Heart right ventricle (tissue), 16 donors: ENCODE measurements around the gene CAGE1. TPM values are rescaled to one million over a fixed set of nuclear protein-coding genes. Genes with fewer than 3 reads are reported as not detected.
A peak's percentile ranks its signal among the peaks of the same experiment; 100 is the strongest.

Experiments used
- ATAC-seq, 8 donors: fragments of 200-7000 bp; cut with Tn5 transposase; one replicate each; pipeline ENCODE4 v1.9.1; 2020; ENCODE audit warnings: mild to moderate bottlenecking in 8 of 8, moderate library complexity in 8 of 8, moderate number of reproducible peaks in 1 of 8
- DNase-seq, 2 donors: peaks; one replicate each; pipeline ENCODE4 v3.0.0-alpha.2; 2020
- H3K27ac ChIP-seq, 10 donors: fragments of 200-600 bp; sonication (generic) in 2 of 10; one replicate each; pipeline versions ENCODE4 v1.5.0 to v1.8.0; 2020 to 2022; ENCODE audit warnings: mild to moderate bottlenecking in 3 of 10
- H3K27me3 ChIP-seq, 7 donors: fragments of 200-600 bp; one replicate each; pipeline ENCODE4 v1.8.0; 2021 to 2022; ENCODE audit warnings: mild to moderate bottlenecking in 2 of 7
- H3K36me3 ChIP-seq, 9 donors: fragments of 200-600 bp; sonication (generic) in 1 of 9; one replicate each; pipeline versions ENCODE4 v1.5.0 to v1.8.0; 2020 to 2022; ENCODE audit warnings: mild to moderate bottlenecking in 2 of 9
- H3K4me1 ChIP-seq, 9 donors: fragments of 200-600 bp; sonication (generic) in 1 of 9; one replicate each; pipeline versions ENCODE4 v1.5.0 to v1.8.0; 2020 to 2022; ENCODE audit warnings: mild to moderate bottlenecking in 4 of 9
- H3K4me3 ChIP-seq, 10 donors: fragments of 200-600 bp; sonication (generic) in 2 of 10; one replicate each; pipeline versions ENCODE4 v1.5.0 to v1.8.0; 2020 to 2022; ENCODE audit warnings: mild to moderate bottlenecking in 7 of 10, moderate library complexity in 2 of 10
- H3K9me3 ChIP-seq, 11 donors: fragments of 200-600 bp in 10 of 11; sonication (generic) in 2 of 11; one replicate each; pipeline versions ENCODE4 v1.5.0 to v1.8.0; 2013 to 2022; ENCODE audit warnings: mild to moderate bottlenecking in 2 of 11, control low read depth in 1 of 11, moderate library complexity in 1 of 11
- WGBS, 2 donors: extraction: QIAGEN DNeasy Blood & Tissue Kit; methylation state at CpG; one replicate each; pipeline ENCODE4 v1.1.7; 2013; ENCODE audit warnings: inconsistent platforms in 1 of 2; 5-methylcytosine and 5-hydroxymethylcytosine counted together
- intact Hi-C, 10 donors: fragments of 100-400 bp; cut with DNase I; formaldehyde crosslinking; loops; one replicate each; pipeline versions ENCODE4 v1.11.1 to v1.14.2; 2022
- long read RNA-seq, 3 donors: library from polyadenylated mRNA; unstranded; transcript quantifications; one replicate each; pipeline ENCODE4 v2.0.0, GENCODE V29; 2020 to 2021
- polyA plus RNA-seq, 2 donors: library from polyadenylated mRNA; stranded (reverse); fragments of 200-250 nt; gene quantifications; one replicate each; pipeline ENCODE4 v1.2.3, GENCODE V29; 2013
- total RNA-seq, 10 donors: library from RNA; stranded (reverse); fragmentation: NEBNext Ultra II Directional in 3 of 10; extraction: Animal tissue kit (Norgen Biotek cat#: 25700) in 3 of 10; gene quantifications; one replicate each; pipeline versions ENCODE4 v1.2.1 to v1.2.4, GENCODE V29; 2021 to 2023
- TF ChIP-seq, protein P1 (sequence below), 9 donors: fragments of 200-600 bp; sonication (generic) in 2 of 9; IDR thresholded peaks; one replicate each; pipeline versions ENCODE4 v1.5.0 to v1.8.0; 2021 to 2022; ENCODE audit warnings: antibody characterized with exemption in 9 of 9, mild to moderate bottlenecking in 5 of 9, moderate library complexity in 1 of 9
- donor health status: Arrhythmogenic right ventricular cardiomyopathy.
- donor health status: ischemic (EF 13 %, LVEDD 7.1; RV severe dilation, severe dysfunction).
- donor health status: healthy with polysubstance abuse.
- donor health status: DM: no; HTN: yes; CAD: no.
- donor health status: DM: no; HTN: no; CAD: no.
- donor health status: ischemic (EF 25% LVEDD 6.9; RV normal size, moderate dysfunction).
- donor health status: ischemic (EF 25% LVEDD 5.7; RV mildly dilated, moderate dysfunction).
- donor health status: healthy.
- donor health status: DM: yes; HTN: yes; CAD: no.
- donor health status: Ischemic cardiomyopathy.
- donor health status: ischemic (EF 35%, LVEDD 5.7; RV mildly dilated, moderate dysfunction).
- donor health status: nonischemic (EF 11% LVEDD 7.7; RV severe dilation, severe dysfunction).
- donor health status: DM: yes; HTN: yes; CAD: no.
- donor health status: PGD.
- donor health status: ischemic (EF 29% LVEDD 5.4; RV normal size, mild dysfunction).
- donor health status: nonischemic (EF 23%, LVEDD 6.1; RV moderate dilation, normal function).

The CAGE1 gene
- total RNA-seq, result under 1 TPM in 2 of 10 donors, not detected in 8; 0.08 to 0.32 TPM
- polyA plus RNA-seq, result not detected
- long read RNA-seq, donor 1, result 0 reads
- long read RNA-seq, donor 2, result 0 reads
- long read RNA-seq, donor 3, result 0 reads

- intact Hi-C loops, result loop anchor here in 8 of 10 donors (2.0 to 10.0 kb wide), 7 partner anchors 65 to 277 kb away; partner anchors contain the start of gene SSR1 (in 7 of the 8)
- ATAC-seq, result peak; percentile 99 to 100 (median 100)
- TF ChIP-seq, protein P1, sequence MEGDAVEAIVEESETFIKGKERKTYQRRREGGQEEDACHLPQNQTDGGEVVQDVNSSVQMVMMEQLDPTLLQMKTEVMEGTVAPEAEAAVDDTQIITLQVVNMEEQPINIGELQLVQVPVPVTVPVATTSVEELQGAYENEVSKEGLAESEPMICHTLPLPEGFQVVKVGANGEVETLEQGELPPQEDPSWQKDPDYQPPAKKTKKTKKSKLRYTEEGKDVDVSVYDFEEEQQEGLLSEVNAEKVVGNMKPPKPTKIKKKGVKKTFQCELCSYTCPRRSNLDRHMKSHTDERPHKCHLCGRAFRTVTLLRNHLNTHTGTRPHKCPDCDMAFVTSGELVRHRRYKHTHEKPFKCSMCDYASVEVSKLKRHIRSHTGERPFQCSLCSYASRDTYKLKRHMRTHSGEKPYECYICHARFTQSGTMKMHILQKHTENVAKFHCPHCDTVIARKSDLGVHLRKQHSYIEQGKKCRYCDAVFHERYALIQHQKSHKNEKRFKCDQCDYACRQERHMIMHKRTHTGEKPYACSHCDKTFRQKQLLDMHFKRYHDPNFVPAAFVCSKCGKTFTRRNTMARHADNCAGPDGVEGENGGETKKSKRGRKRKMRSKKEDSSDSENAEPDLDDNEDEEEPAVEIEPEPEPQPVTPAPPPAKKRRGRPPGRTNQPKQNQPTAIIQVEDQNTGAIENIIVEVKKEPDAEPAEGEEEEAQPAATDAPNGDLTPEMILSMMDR (IDR thresholded peaks at IDR 0.05), result peak in 5 of 9 donors; percentile 15 to 39 (median 31)
- Histone ChIP-seq H3K4me1 (peaks cover 3 to 28% (median 22%) of the 10 kb centered on the region in 9 donors), H3K27me3 (no peaks in the 10 kb centered on the region), H3K36me3 (peaks cover 0 to 22% (median 4%) of the 10 kb centered on the region in 9 donors), H3K9me3 (no peaks in the 10 kb centered on the region), H3K4me3 (peak within 1 kb of the TSS; percentile 68 to 90 (median 80)), H3K27ac (peak within 1 kb of the TSS; percentile 49 to 95 (median 90))
- peak; percentile 95 for DNase-seq
- WGBS, 2 donors, result 0% methylated on average over 62 of the region's 62 CpGs
Observed at GRCh38 chr6:7389451-7390225, at the start of gene CAGE1, which contains the start of gene RIOK1. Gene CAGE1 (minus strand): TSS chr6:7389742. CDS start chr6:7387173, 2,569 bp downstream. Gene RIOK1 (plus strand): TSS chr6:7389808. CDS start chr6:7390003, 195 bp downstream.

DNA sequence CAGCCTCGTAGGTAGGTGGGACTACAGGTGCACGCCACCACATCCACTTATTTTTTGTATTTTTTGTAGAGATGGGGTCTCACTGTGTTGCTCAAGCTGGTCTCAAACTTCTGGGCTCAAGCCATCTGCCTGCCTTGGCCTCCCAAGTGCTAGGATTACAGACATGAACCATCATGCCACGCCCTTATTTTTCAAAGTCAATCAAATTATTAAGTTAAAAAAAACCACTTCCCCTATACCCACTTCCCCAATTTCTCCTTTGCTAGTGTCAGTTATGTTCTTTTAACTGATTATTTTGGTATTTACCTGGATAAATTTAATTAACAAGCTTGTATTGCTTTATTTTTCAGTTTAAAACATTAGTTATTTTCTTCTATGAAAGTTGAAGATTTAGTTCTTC, 49.7 kb upstream of the CAGE1 start:
- no peak for DNase-seq
- Histone ChIP-seq H3K36me3 (no peaks in the 10 kb centered on the region), H3K27me3 (no peaks in the 10 kb centered on the region), H3K27ac (no peak overlapping the region), H3K4me1 (no peaks in the 10 kb centered on the region), H3K4me3 (no peak overlapping the region), H3K9me3 (peaks cover 0 to 13% (median 0%) of the 10 kb centered on the region in 11 donors)
- TF ChIP-seq, protein P1 (IDR thresholded peaks at IDR 0.05), result no peak
- WGBS, 2 donors, result 87 to 93% methylated on average over 3 of the region's 3 CpGs
- intact Hi-C loops, result no loop called here
- no peak for ATAC-seq

- 94 to 95% methylated on average over 3 of the region's 3 CpGs for WGBS, 2 donors
- no peaks in the 10 kb centered on the region for H3K36me3 ChIP-seq
- no peaks in the 10 kb centered on the region for H3K4me1 ChIP-seq
- H3K9me3 ChIP-seq, result peaks cover 0 to 13% (median 0%) of the 10 kb centered on the region in 11 donors
- TF ChIP-seq, protein P1 (IDR thresholded peaks at IDR 0.05), result no peak
- H3K27me3 ChIP-seq, result no peaks in the 10 kb centered on the region
- H3K27ac ChIP-seq, result no peak overlapping the region
- DNase-seq, result no peak
- intact Hi-C loops, result no loop called here
- H3K4me3 ChIP-seq, result no peak overlapping the region
- ATAC-seq, result no peak
Observed at GRCh38 chr6:7438011-7438410, 48.5 kb upstream of the CAGE1 start.

DNA sequence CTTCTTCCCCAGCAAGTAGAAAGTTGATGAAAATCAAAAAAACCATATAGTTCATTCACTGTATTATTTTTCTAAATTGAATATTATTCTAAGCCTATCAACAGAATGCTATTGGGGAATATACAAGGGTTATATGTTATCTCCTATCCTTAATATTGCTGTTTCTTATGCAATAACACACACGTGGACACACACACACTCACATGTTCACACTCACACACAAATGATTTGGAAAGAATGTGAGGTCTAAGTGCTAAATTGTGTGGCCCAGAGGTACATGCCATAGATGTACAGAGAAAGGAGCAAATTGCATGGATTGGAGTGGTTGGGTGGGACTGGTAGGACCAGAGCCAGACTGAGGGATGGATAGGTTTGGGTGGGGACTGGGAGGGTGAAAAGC, 45.1 kb upstream of the CAGE1 start:
- Histone ChIP-seq H3K9me3 (peaks cover 0 to 7% (median 0%) of the 10 kb centered on the region in 11 donors), H3K4me1 (peaks cover 0 to 6% (median 0%) of the 10 kb centered on the region in 9 donors), H3K36me3 (no peaks in the 10 kb centered on the region), H3K4me3 (no peak overlapping the region), H3K27ac (no peak overlapping the region), H3K27me3 (peaks cover 0 to 3% (median 0%) of the 10 kb centered on the region in 7 donors)
- WGBS, 2 donors, result 68 to 71% methylated on average over 1 of the region's 1 CpG
- intact Hi-C loops, result no loop called here
- TF ChIP-seq, protein P1 (IDR thresholded peaks at IDR 0.05), result no peak
- DNase-seq (no peak), ATAC-seq (no peak)
